Stimulated activated CD8-positive, alpha-beta memory T cell treated with anti-CD3 and anti-CD28 coated beads, Interleukin-2, amount 100 ng/mL, for 1 hour (primary cell): ENCODE measurements around the gene NPB.
"Not testable (repeated sequence)": the region's sequence is repeated elsewhere in the genome, so short reads cannot be mapped to it uniquely, and the experiment has no call there.

Source experiments
- DNase-seq, 2 donors: peaks; one replicate each; pipeline ENCODE4 v3.0.0-alpha.2; 2020; ENCODE audit warnings: low read depth in 2 of 2

Gene NPB

DNA sequence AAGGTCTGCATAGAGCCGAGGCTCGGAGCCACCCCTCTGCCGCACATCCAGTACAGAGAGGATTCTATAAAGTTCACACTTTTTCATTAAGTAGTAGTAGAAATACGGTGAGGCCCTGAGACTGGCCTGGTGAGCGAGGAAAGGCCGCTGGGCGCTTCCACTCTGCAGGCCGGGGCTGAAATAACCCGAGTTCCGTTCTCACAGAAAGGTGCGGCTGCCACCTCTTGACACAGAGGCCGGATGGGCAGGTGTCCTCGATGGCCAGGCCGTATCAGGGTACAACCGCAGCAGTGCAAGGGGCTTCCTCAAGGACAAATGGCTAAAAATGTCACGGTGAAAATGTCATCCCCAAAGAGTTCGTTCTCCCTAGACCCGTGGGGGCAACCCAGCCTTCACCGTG lies 9.9 kb downstream of the NPB start:
- DNase-seq, result no peak

DNA sequence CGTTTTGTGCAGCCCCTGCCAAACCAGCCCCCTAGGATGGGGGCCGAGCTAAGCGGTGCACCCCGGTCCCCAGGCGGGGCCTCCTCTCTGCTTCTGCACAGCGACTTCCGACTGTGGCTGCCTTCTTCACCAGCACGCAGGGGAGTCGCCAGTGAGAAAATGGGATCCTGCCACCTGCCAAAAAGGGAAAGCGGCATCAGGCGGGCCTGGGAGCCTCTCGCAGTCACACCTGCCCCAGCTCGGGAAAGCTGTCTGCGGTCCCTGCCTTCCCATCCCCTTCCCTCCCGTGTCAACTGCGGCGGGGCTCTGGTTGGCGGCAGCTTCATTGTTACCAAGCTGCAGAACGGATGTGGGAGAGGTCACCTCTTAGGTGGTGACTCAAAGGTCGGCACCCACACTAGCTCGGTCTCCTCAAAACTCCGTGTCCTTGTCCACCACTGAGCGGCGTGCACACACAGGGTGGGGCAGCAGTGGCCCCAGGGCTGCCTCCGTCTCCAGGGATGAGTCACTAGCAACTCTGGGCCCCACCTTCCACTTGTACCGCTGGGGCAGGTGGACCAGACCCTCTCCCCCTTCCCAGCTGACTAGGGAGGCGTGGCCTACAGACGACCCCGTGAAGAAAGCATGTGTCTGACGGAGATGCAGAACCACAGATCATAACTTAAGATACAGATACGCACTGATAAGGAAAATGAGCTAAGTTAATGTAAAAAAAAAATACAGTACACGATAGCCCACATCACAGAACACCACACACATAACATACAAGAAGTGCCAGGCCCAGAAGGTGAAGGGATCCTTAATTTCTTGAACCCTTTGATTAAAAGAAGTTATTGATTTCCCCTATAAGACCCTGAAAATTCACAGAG lies 10.6 kb downstream of the NPB start:
- no peak for DNase-seq

DNA sequence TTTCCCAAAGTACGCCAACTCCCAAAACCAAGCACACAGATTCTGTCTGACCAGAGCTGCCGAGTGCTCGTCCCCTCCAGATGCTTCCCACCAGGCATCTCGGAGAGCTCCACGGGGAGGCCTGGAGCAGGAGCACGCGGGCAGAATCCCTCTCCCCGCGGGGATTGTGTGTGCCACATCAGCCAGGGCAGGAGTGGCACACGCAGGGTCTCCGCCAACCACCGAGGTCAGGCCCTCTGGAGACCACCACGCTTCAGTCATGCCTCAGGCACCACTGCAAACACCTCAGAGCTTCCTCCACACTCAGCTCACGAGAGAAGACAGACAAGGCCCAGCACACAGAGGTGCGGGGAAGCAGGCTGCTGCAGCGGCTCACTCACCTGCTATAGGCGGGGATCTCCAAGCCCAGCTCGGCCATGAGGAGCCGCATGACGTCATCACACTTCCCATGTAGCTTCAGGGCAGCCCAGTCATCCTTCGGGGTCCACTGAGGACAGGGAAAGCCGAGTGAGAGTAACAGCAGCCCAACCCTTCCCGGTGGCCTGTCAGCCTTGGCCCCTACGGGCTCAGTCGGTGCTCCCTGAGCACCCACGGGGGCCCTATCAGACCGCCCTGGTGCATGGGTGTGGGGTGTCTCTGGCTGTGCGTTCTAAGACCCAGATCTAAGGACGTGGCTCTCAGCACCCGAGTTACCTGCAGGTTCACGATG lies 11.5 kb downstream of the NPB start:
- no peak for DNase-seq

DNA sequence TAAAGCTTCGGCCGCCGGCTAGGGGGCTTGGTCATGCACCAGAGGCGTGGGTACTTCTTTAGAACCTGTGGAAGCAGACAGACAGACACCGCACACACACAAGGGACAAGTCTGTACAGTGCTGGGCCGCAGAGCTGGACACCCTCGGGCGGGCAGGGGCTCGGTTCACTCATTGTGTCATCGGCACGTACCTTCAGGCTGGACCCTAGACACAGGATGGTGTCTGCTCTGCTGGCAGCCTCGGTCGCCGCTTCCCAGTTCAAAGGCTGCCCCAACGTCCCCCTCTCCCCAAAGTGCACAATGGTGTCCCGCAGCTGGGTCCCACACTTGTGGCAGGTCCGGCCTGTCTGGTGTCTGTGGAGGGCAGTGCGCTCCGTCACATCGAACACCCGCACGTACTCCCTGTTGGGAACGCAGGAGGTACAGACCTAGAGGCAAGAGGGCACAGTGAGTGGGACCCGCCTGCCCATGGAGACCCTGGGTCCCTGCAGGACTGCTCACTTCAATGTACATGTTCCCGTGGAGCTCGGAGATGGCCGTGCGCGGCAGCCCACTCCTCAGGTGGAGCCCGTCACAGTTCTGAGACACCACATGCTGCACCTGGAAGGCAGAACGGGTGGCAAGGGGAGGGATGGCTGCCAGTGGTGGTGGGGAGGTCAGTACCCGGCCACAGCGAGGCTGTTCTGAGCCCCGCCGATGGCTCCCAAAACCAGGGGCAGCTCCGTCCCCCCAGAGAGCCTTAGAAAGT lies 12.2 kb downstream of the NPB start:
- no peak for DNase-seq

DNA sequence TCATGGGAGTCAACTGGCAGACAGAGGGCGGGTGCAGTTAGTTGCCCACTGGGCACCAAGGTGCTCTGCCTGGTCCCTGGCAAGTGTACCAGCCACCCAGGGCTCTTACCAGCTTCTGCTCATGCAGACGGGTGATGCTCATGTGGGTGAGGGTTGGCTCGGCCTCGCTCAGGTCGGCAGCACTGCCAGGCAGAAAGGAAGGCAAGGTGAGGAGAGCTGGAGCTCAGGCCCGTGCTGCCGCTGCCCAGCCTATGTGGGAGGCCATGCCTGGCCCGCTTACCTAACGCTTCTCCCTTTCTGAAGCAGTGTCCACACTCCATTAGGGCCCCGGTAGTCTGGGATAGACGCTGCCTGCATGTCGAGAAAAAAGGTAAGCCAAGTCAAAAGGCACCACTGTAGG lies 13.3 kb downstream of the NPB start:
- DNase-seq, result no peak

DNA sequence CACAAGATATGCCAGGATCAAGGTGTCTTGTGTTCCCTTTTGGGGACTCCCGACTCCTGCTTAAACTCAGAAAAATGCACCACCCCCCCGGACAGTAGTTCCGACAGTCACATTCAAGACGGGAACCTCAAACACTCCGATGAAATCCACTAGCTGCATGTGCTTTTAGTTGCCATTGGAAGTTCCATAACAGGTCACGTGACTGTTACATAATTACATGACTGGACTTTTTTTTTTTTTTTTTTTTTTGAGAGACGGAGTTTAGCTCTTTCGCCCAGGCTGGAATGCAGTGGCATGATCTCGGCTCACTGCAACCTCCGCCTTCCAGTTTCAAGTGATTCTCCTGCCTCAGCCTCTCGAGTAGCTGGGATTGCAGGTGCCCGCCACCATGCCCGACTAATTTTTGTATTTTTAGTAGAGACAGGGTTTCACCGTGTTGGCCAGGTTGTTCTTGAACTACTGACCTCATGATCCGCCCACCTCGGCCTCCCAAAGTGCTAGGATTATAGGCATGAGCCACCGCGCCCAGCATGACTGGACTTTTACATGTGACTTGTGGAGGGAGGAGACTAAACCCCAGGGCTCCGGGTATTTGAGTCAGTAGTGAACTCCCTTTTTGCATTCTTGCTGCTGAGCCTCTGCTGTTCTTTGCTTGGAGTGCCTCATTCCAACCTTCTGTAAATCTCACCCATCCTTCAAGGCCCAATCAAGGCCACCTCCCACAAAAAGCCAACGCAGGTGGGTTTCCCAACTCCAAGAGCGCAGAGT lies 14.4 kb downstream of the NPB start:
- no peak for DNase-seq

DNA sequence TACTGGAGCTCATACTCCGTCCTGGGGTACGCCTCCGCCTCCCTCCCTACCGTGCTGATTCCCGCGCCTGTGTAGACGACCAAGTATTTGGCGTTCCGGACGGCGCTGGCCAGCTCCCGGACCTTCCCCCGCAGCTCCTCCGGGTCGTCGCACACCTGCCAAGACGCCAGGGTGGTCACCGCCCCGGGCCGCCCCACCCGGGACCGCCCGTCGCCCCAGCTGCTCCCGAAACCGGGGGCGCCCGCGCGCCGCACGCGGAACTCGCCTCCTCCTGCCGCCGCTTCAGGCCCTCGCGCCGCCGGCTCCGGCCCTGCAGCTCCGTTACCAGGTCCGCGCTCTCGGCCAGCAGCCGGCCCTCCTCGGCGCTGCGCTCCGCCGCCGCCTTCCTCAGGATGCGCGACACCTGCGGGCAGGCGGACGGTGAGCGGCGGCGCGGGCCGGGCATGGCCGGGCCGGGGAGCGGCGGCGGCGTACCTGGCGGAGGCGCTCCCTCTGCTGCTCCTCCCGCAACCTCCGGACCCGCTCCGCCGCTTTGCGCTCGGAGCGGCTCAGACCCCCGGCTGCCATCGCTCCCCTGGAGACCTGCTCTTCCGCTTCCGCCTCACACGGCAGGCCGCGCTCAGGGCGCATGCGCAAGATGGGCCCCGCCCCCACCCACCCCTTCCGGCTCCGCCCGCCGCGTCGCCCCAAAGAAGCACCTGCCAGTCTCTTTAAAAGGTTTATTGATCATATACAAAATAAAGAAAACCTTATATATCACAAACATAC lies 15.7 kb downstream of the NPB start, which contains the start of gene SIRT7:
Gene SIRT7 (minus strand): TSS at position 612 of the 768 bp plus-strand sequence. CDS start 45 bp downstream, at position 567.
- peak; percentile 67 to 73 for DNase-seq

DNA sequence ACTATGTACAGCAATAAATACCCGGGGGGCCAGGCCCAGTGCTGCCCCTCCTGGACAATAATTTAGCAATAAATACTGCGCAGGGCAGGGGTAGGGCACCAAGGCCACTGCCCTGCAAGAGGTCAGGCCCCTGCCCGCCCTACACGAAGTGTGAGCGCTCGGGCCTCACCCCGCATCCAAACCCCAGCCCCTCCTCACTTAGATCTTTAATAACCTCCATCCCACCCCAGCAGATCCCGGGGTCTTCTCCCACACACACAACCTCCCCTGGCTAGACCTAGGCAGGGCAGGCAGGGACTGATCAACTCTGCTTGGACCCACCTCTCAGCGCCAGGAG lies 16.3 kb downstream of the NPB start:
- not testable (repeated sequence) for DNase-seq

DNA sequence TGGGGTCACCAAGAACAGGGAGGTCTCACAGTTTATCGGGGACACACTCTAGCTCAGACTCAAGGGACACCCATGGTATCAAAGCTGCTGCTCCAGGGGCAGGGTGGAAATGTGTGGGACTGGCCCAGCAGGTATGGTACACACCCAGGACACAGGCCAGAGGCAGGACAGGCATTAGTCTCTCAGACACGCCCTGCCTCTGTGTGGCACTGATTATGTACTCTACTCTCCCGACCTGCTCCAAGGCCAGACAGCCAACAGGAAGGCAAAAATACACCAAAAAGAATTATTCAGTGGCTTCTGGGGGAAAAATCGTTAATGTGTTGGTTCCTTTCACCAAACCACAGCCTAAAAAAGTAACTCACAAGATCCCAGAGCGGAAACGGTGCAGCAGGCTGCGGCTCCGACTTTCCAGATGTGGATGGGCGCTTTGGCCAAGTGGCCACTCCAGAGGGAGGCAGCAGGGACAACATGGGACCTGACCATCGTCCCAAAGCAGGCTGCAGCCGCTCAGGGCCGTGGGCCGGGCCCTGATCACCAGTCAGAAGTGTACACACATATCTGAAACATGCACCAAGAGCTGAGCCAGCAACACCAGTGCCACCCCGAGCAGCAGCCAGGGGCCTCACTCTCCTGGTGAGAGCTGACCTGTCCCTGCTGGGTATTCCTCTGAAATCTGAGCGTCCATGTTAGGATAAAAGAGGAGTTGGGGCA lies 17.0 kb downstream of the NPB start:
- DNase-seq, result no peak

DNA sequence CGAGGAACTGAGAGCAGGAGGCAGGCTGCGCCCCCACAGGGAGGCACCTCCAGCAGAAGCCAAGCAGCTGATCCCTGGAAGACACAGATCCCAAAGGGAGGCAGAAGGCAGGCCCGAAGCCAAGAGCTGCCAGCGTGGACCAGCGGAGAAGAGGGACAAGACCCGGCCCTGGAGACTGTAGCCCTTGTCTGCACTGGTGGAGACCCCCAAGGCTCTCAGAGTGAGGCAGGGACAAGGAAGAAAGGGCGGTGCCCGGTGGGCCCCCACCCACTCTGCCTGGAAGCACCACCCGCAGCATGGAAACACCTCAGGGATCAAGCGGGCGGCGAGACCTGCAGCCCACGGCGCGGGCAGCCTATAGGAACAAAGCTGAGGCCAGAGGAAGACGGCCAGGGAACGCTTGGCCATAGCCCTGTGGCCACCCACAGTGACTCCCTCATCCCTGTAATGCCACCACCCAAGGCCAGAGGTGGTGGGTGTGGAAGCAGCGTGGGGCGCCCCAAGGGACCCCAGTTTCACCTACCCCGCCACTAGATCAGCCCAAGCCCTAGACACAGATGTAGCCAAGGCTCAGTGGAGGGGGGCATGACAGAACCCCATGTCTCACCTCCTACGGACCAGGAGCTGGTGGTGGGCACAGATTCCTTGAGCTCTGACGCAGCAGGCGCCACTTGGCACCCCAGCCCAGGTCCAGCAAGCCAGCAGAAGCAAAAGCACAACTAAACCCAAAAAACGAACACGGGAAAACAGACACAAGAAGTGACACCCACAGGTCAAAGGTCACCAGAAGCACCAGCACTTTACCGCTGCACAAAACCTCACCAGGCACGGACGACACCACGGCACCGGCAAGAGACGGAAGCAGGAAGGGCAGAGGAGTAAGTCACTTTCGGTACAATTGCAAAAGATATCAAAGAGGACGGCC lies 18.8 kb downstream of the NPB start:
- no peak for DNase-seq

DNA sequence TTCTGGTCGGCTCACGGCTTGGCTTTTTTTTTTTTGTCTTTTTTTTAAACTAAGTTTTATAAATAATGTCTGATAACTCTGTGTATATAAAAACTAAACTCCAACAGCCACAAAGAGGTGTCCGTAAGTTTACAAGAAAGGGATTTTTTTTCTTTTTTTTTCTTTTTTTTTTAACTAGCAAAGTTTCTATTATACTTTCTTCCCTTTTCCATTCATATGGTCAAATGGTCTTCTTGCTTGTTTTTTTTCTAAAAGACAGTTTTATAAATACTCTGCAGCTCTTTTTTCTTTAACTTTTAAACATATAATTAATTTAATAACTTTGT lies 19.5 kb downstream of the NPB start:
- no peak for DNase-seq

DNA sequence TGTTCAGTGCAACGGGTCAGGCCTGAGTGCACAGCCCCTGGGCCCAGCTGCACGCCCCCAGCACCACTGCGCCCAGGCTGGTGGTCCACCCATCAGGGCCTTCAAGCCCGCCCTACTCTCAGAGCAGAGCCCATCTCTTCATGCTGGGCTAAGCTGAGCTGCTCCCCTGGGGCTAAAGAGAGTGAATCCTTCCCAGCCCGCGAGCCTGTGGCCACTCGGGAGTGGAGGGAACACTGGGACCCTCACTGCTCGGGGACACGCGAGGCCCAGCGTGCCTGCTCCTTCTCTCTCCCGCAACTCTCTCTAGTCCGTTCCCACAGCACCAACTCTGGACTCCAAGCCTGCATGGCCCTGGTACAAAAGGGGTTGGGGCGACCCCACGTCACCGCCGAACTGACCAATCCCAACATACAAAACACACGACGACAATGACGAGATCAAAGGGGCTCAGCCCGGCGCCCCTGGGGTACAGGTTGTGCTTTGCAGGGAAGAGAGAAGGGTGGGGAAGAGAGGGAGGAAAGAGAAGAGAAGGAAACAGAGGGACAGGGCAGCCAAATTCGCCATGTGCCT lies 20.0 kb downstream of the NPB start:
- DNase-seq, result no peak

DNA sequence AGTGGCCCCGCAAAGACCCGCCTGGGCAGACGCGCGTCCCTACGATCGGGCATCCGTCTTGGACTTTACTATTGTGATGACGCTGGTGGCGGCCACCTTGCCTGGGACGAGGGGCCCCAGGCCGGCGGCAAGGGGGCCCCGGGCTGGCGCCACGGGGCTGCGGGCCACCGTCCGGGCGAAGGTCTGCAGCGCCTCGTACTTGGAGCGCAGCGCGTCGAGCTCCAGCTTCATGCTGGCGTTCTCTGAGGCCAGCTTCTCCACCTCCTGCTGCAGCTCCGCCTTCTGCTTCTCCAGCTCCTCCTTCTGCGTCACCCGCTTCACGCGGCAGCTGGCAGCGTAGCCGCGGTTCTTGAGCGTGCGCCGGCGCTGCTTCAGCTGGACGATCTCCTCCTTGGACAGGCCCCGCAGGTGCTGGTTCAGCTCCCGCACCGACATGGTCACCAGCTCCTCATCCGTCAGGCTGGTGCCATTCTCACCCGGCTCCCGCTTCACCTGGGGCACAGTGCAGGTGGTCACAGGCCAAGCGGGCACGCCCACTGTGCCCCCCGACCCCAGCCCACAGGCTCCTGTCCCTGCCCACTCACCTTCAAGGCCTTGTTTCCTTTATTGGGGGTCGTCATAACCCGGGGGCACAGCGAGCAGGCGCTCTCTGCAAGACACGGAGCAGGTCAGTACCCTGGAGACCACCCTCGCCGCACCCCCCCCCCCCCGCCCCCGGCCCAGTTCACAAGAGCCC lies 20.7 kb downstream of the NPB start:
- no peak for DNase-seq

DNA sequence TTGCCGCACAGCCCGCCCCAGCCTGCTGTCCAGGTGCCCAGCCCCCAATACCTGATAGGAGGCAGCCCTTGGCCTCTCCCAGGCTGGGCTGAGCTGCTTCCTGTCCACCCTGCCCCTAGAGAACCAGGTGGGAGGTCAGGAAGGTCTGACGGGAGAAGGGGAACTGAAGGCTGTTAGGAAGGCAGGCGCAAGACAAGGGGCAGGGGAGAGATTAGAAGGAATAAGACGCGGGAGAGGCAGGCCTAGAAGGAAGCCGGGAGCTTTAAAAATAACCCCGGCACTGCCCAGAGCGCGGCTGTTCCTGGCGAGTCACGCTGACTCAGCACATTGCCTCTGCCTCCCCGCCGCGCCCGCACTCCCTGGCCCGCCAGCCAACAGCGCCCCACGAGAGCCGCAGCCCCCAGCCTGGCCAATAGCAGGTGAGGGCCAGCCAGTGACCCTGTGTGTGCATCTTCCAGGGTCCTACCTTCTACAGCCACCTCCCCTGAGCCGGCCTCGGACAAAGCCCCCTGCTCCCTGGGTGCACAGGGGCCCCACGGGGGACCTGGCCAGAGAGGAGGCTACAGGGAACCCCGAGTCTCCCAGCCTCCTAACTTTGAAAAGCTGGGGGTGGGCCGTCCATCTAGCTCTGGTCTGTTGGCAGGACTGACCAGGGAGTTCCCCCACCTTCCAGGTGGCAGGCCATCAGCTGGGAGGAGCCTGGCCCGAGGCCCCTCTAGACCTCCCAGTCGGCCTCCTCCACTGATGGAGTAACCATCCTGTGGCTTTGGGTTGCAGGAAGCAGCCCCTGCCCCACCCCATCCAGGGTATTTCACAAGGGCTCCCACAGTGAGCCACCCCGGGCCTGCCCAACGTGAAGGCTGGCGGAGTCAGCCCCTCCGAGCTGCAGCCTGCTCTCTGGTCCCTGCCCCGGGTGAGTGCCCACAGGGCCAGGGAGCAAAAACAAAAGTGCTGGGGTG lies 21.5 kb downstream of the NPB start:
- DNase-seq, result no peak

DNA sequence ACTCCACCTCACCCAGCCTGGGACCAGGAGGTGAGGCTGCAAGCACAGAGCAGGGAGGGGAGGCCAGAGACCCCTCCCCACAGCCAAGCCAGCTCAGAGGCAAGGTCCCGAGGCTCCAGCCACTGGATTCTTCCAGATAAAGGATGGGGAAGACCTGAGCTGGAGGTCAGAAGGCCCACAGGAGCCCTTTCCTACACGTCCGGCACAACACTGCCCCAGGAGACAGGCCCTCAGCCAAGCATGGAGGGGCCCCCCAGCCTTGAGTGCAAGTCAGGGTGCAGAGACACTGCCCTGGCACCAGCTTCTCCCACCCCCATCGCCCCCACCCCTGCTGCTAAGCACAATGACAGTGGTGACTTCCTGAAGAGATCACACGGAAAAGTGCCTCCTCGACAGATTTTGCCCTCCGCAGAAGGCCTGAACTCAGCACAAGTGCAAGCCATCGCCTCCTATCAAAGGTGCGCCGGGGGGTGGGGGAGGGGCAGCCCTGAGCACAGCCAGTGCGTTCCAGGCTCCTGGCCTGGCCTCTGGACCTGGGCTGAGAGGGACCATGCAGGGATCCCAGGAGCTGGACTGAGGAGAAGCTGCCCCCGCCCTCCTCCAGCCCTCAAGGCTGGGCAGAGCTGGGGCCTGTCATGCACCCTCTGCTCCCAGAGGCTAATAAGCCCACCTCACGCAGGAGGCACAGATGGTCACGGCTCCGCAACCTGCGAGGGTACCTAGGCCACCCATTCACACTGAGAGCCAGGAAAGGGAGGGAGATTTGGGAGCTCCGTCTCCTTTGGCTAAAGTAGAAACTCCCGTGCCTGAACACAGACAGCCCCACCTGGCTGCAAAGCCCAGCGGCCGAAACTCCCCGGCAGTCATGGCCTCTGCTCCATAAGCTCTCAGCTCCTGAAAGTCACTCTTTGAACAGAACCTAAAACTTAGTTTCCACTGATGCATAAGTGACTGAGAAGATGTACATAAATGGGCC lies 22.8 kb downstream of the NPB start:
- DNase-seq, result no peak

DNA sequence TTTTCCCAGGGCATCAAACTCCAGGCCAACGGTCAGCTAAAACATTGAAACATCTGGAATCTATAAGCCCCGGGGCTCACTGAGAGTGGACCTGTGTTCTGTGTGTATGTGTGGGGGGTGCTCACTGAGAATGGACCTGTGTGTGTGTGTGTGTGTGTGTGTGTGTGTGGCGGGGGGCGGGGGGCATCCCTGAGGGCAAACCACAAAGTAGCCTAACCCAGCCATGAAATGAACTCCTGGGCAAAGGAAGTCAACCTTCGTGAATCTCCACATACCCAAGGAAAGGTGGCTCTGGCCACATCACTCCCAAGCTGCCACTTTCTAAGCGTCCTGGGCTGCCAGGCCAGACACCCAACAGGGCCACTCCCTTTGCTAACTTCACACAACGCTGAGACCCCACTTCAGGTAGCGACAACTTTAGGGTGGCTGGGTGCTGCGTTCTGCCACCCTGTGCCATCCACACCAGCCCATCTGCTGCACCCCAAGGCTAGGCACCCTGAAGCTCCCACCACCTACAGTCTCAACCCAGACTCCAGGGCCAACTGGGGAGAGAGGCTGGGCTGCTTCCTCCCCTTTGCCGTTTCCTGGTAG lies 23.9 kb downstream of the NPB start:
- DNase-seq, result no peak
